ENCODE results near the gene GPR153. TPM values are rescaled to one million over a fixed set of nuclear protein-coding genes. Genes with fewer than 3 reads are reported as not detected.
A peak's percentile ranks its signal among the peaks of the same experiment; 100 is the strongest.
"Not testable (repeated sequence)": the region's sequence is repeated elsewhere in the genome, so short reads cannot be mapped to it uniquely, and the experiment has no call there.

The GPR153 gene
- total RNA-seq, result 1 to 10 TPM; 2.3 to 4.9 TPM

DNA sequence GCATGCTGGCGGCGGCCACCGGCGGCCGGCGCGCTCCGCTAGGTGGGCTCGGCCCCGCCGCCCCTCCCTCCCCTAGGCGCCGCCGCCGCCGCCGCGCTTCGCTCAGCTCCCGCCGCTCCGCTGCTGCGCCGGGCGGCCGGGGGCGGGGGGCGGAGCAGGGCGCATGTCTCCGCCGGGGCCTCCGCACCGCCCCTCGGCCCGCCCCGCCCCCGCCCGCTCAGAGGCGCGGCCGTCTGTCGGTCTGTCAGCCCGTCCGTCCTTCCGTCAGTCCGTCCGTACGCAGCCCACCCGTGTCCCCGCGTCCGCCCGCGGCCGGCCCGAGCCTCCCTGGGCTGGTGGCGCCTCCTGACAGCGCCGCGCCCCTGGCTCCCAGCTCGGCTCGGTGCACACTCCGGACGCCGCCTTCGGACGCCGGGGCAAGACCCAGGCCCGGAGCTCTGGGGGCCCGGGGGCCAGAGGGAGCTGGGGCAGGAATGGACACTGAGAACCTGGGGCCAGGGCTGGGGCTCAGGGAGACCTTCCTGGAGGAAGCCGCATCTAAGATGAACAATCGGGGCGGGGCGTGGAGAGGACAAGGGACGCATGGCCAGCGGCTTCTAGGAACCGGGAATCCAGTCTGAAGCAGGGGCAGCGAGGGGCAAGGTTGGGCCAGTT is at the start of gene GPR153:
Gene GPR153, minus strand, starts transcription at position 138 of the 654 bp plus-strand sequence. CDS start 6,193 bp downstream, outside the sequence.
- Histone ChIP-seq H3K4me3 (peak within 1 kb of the TSS in 1 of 2 donors; percentile 19), H3K27ac (no peak within 1 kb of the TSS), H3K4me1 (peaks cover 18% of the 10 kb centered on the region), H3K9me3 (no peaks in the 10 kb centered on the region), H3K36me3 (replicated peaks in 1 of 2; ENCODE audit: insufficient read depth in 1 of 2, low read depth in 2 of 2) (no peaks in the 10 kb centered on the region), H3K27me3 (peaks cover 0 to 4% of the 10 kb centered on the region in 2 donors)
- peak in 2 of 4 donors; percentile 27 to 35 for DNase-seq
- ATAC-seq, result peak; percentile 59
- TF ChIP-seq POLR2A (IDR thresholded peaks at IDR 0.05), result no peak
- TF ChIP-seq, protein P1, sequence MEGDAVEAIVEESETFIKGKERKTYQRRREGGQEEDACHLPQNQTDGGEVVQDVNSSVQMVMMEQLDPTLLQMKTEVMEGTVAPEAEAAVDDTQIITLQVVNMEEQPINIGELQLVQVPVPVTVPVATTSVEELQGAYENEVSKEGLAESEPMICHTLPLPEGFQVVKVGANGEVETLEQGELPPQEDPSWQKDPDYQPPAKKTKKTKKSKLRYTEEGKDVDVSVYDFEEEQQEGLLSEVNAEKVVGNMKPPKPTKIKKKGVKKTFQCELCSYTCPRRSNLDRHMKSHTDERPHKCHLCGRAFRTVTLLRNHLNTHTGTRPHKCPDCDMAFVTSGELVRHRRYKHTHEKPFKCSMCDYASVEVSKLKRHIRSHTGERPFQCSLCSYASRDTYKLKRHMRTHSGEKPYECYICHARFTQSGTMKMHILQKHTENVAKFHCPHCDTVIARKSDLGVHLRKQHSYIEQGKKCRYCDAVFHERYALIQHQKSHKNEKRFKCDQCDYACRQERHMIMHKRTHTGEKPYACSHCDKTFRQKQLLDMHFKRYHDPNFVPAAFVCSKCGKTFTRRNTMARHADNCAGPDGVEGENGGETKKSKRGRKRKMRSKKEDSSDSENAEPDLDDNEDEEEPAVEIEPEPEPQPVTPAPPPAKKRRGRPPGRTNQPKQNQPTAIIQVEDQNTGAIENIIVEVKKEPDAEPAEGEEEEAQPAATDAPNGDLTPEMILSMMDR (IDR thresholded peaks at IDR 0.05), result no peak
- 0 to 4% methylated on average over 1 to 26 of the region's 78 CpGs for WGBS, 2 donors
- intact Hi-C loops (cut with DNase I), result no loop called here

DNA sequence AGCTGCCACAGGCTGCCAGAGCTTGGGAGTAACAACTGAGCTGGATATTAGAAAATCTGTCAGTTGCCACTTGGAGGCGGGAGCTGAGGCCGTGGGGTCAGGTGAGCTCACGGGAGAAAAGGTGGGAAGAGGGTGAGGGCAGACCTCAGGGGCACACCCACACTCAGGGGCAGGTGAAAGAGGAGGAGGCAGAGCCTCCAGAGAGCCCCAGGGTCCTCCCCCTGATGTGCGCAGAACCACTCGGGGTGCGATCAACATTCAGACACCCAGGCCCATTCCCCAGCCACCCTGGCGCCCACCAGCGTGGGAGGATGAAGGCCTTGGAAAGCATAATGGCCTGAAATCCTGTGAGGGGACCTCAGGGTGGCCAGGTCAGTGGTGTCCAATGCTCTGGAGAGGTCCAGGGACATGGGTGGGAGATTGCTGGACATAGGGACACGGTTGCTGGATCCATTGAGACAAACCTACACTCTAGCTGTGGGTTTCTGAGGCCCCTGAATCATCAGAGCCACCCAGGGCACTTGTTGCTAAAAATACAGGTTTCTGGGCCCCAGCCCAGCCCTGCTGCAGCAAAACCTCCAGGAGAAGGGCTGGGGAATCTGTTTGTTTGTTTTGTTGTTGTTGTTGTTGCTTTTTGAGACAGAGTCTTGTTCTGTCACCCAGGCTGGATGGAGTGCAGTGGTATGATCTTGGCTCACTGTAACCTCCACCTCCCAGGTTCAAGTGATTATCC is 49.4 kb upstream of the GPR153 start:
- H3K4me3 ChIP-seq, result no peak overlapping the region
- TF ChIP-seq, protein P1 (IDR thresholded peaks at IDR 0.05), result no peak
- TF ChIP-seq POLR2A (IDR thresholded peaks at IDR 0.05), result no peak
- no peaks in the 10 kb centered on the region for H3K9me3 ChIP-seq
- intact Hi-C loops (cut with DNase I), result no loop called here
- no peak overlapping the region for H3K27ac ChIP-seq
- 88 to 94% methylated on average over 4 to 8 of the region's 9 CpGs for WGBS, 2 donors
- DNase-seq, result no peak
- no peaks in the 10 kb centered on the region for H3K27me3 ChIP-seq
- no peaks in the 10 kb centered on the region for H3K36me3 ChIP-seq (replicated peaks in 1 of 2; ENCODE audit: insufficient read depth in 1 of 2, low read depth in 2 of 2)
- ATAC-seq, result no peak
- H3K4me1 ChIP-seq, result no peaks in the 10 kb centered on the region

DNA sequence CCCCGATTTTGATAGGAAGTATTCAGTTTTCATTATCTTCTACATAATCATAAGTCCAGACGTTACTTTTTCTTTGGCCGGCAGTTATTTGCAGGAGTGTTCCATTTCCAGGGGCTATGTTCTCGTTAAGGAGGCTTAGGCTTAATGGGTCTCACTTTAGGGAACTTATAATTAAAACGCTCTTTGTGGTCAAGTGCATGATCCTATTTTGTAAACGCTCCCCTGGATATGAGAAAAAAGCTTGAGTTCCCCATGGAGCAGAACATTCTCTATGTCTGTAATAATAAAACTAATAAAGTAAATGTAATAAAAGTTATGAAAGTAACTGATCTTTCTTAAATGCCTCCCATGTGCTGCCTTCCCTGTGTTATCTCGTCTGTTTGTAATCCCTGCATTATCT is 48.7 kb upstream of the GPR153 start:
- Histone ChIP-seq H3K9me3 (no peaks in the 10 kb centered on the region), H3K27me3 (no peaks in the 10 kb centered on the region), H3K27ac (no peak overlapping the region), H3K4me3 (no peak overlapping the region), H3K36me3 (replicated peaks in 1 of 2; ENCODE audit: insufficient read depth in 1 of 2, low read depth in 2 of 2) (no peaks in the 10 kb centered on the region), H3K4me1 (no peaks in the 10 kb centered on the region)
- intact Hi-C loops (cut with DNase I), result no loop called here
- DNase-seq (no peak), ATAC-seq (no peak)
- WGBS, 2 donors, result 76 to 81% methylated on average over 7 of the region's 7 CpGs
- TF ChIP-seq, protein P1 (IDR thresholded peaks at IDR 0.05), result no peak
- no peak for TF ChIP-seq POLR2A (IDR thresholded peaks at IDR 0.05)

DNA sequence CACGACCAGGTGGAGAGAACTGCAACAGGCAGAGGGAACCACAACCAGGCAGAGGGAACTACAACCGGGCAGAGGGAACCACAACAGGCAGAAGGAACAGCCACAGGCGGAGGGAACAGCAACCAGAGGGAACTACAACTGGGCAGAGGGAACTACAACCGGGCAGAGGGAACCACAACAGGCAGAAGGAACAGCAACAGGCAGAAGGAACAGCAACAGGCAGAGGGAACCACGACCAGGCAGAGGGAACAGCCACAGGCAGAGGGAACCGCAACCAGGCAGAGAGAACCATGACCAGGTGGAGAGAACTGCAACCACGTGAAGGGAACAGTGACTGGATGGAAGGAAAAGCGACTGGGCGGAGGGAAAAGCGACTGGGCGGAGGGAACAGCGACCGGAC is 47.6 kb upstream of the GPR153 start:
- Histone ChIP-seq H3K36me3 (replicated peaks in 1 of 2; ENCODE audit: insufficient read depth in 1 of 2, low read depth in 2 of 2) (no peaks in the 10 kb centered on the region), H3K9me3 (no peaks in the 10 kb centered on the region), H3K4me3 (no peak overlapping the region), H3K27me3 (no peaks in the 10 kb centered on the region), H3K4me1 (no peaks in the 10 kb centered on the region), H3K27ac (no peak overlapping the region)
- 83 to 91% methylated on average over 13 of the region's 13 CpGs for WGBS, 2 donors
- intact Hi-C loops (cut with DNase I), result no loop called here
- TF ChIP-seq POLR2A (IDR thresholded peaks at IDR 0.05), result no peak
- TF ChIP-seq, protein P1 (IDR thresholded peaks at IDR 0.05), result no peak
- no peak for DNase-seq
- ATAC-seq, result no peak

DNA sequence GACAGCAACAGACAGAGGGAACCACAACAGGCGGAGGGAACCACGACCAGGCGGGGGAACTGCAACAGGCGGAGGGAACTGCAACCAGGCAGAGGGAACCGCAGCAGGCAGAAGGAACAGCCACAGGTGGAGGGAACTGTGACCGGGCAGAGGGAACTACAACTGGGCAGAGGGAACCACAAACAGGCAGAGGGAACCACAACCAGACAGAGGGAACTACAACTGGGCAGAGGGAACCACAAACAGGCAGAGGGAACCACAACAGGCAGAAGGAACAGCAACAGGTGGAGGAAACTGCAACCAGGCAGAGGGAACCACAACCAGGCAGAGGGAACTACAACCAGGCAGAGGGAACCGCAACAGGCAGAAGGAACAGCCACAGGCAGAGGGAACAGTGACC is 46.8 kb upstream of the GPR153 start:
- H3K27ac ChIP-seq; H3K4me3 ChIP-seq; DNase-seq; H3K4me1 ChIP-seq; H3K36me3 ChIP-seq (replicated peaks in 1 of 2; ENCODE audit: insufficient read depth in 1 of 2, low read depth in 2 of 2); ATAC-seq; H3K27me3 ChIP-seq; H3K9me3 ChIP-seq; intact Hi-C loops (cut with DNase I): not testable (repeated sequence)
- WGBS, 2 donors, result 91 to 92% methylated on average over 7 of the region's 7 CpGs
